Measurements from ENCODE around the gene RNF225. TPM values are rescaled to one million over a fixed set of nuclear protein-coding genes. Genes with fewer than 3 reads are reported as not detected.

RNF225 gene
- total RNA-seq, 4 donors from 2014 or later, result 0.33 TPM; not detected in 3

DNA sequence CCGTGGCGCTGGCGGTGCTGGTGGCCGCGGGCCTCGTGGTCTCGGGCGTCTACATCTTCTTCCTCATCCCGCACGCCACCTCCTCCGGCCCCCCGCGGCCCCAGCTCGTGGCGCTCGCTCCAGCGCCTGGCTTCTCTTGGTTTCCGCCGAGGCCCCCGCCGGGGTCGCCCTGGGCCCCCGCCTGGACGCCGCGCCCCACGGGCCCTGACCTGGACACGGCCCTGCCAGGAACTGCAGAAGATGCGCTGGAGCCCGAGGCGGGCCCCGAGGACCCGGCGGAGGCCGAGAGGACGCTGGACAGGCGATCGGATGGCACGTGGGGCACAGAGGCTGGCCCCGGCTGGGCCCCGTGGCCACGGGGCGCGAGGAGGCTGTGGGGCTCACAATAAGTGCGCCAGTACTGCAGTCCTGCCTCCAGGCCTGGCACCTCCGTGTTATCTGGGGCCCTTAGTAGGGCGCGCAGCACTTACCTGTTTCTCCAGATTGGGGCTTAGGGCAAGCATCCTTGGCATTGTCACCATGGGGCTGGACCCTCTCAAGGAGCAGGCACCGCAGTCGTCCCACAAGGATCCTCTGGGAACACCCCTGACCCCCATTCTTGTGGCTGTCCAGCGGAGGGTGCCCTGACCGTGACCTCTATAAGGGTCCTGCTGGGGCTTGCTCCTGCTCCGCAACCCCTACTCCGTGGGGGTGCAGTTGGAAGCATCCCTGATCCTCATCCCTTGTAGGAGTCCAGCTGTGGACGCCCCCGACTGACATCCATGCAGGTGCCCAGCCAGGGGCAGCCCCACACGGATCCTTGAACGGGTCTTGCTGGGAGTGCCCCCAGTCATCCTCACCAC lies 1.5 kb downstream of the RNF225 start:
- peaks cover 9 to 27% of the 10 kb centered on the region in 2 donors for H3K4me1 ChIP-seq
- peaks cover 6% of the 10 kb centered on the region for H3K27me3 ChIP-seq
- peaks cover 20 to 23% of the 10 kb centered on the region in 2 donors for H3K36me3 ChIP-seq
- no peak for DNase-seq
- no peaks in the 10 kb centered on the region for H3K9me3 ChIP-seq
- TF ChIP-seq, protein P1, sequence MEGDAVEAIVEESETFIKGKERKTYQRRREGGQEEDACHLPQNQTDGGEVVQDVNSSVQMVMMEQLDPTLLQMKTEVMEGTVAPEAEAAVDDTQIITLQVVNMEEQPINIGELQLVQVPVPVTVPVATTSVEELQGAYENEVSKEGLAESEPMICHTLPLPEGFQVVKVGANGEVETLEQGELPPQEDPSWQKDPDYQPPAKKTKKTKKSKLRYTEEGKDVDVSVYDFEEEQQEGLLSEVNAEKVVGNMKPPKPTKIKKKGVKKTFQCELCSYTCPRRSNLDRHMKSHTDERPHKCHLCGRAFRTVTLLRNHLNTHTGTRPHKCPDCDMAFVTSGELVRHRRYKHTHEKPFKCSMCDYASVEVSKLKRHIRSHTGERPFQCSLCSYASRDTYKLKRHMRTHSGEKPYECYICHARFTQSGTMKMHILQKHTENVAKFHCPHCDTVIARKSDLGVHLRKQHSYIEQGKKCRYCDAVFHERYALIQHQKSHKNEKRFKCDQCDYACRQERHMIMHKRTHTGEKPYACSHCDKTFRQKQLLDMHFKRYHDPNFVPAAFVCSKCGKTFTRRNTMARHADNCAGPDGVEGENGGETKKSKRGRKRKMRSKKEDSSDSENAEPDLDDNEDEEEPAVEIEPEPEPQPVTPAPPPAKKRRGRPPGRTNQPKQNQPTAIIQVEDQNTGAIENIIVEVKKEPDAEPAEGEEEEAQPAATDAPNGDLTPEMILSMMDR (IDR thresholded peaks at IDR 0.05), result no peak
- TF ChIP-seq POLR2A (IDR thresholded peaks at IDR 0.05), result no peak
- no peak overlapping the region for H3K27ac ChIP-seq
- H3K4me3 ChIP-seq (replicated peaks in 1 of 3), result no peak overlapping the region
- 38 to 65% methylated on average over 8 to 20 of the region's 58 CpGs for WGBS, 2 donors
- intact Hi-C loops (cut with DNase I), result no loop called here

DNA sequence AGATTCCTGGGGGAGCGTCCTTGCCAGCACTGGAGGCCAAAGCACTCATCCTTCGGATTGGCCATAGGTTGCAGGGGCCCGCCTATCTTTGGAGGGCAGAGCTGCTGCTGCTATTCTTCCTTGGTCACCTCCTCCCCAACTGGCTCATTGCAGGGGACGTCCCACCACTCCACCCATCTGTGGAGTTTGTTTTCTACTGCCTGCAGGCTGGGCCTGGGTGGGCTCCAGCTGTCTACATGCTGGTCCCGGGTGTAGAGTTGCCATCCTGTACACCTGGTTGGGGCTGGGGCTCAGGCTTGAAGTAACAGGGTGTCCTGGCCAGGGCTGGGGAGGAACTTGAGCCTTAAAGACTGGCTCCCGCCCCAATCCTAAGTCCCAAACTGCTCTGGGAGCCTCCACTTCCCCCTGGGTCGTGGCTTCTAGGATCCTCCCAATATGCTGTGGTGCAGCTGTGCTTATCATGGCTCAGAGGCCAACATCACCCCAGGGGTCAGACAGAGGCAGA lies 2.1 kb downstream of the RNF225 start:
- no peak for TF ChIP-seq POLR2A (IDR thresholded peaks at IDR 0.05)
- TF ChIP-seq, protein P1 (IDR thresholded peaks at IDR 0.05), result no peak
- Histone ChIP-seq H3K27me3 (peaks cover 6% of the 10 kb centered on the region), H3K36me3 (peaks cover 20 to 23% of the 10 kb centered on the region in 2 donors), H3K9me3 (no peaks in the 10 kb centered on the region), H3K27ac (no peak overlapping the region), H3K4me1 (peaks cover 13 to 31% of the 10 kb centered on the region in 2 donors), H3K4me3 (replicated peaks in 1 of 3) (no peak overlapping the region)
- 65 to 86% methylated on average over 2 to 4 of the region's 7 CpGs for WGBS, 2 donors
- DNase-seq, result no peak
- intact Hi-C loops (cut with DNase I), result no loop called here

- Histone ChIP-seq H3K27me3 (peaks cover 6% of the 10 kb centered on the region), H3K9me3 (no peaks in the 10 kb centered on the region), H3K4me3 (replicated peaks in 1 of 3) (no peak overlapping the region), H3K36me3 (peaks cover 16 to 19% of the 10 kb centered on the region in 2 donors), H3K27ac (no peak overlapping the region), H3K4me1 (peaks cover 13 to 31% of the 10 kb centered on the region in 2 donors)
- TF ChIP-seq POLR2A (IDR thresholded peaks at IDR 0.05), result no peak
- WGBS, 2 donors, result 85 to 92% methylated on average over 4 of the region's 4 CpGs
- intact Hi-C loops (cut with DNase I), result no loop called here
- no peak for DNase-seq
Measured at GRCh38 chr19:58398087-58398486, 2.6 kb downstream of the RNF225 start.

GRCh38 chr19:58398545-58398944 lies 3.1 kb downstream of the RNF225 start:
- Histone ChIP-seq H3K4me3 (replicated peaks in 1 of 3) (no peak overlapping the region), H3K4me1 (peaks cover 13 to 31% of the 10 kb centered on the region in 2 donors), H3K27ac (no peak overlapping the region), H3K36me3 (peaks cover 11 to 14% of the 10 kb centered on the region in 2 donors), H3K27me3 (peaks cover 6% of the 10 kb centered on the region), H3K9me3 (no peaks in the 10 kb centered on the region)
- TF ChIP-seq POLR2A (IDR thresholded peaks at IDR 0.05), result no peak
- TF ChIP-seq, protein P1 (IDR thresholded peaks at IDR 0.05), result no peak
- 91 to 95% methylated on average over 6 of the region's 6 CpGs for WGBS, 2 donors
- intact Hi-C loops (cut with DNase I), result no loop called here
- no peak for DNase-seq

GRCh38 chr19:58399903-58400302 lies 4.4 kb downstream of the RNF225 start:
- Histone ChIP-seq H3K4me3 (replicated peaks in 1 of 3) (no peak overlapping the region), H3K9me3 (no peaks in the 10 kb centered on the region), H3K27ac (no peak overlapping the region), H3K27me3 (peaks cover 6% of the 10 kb centered on the region), H3K36me3 (peaks cover 0 to under 1% of the 10 kb centered on the region in 2 donors), H3K4me1 (peaks cover 13 to 31% of the 10 kb centered on the region in 2 donors)
- DNase-seq, result no peak
- 100% methylated on average over 3 of the region's 3 CpGs; no CpG with 5 or more reads in 1 of the 2 donors for WGBS, 2 donors
- TF ChIP-seq, protein P1 (IDR thresholded peaks at IDR 0.05), result no peak
- TF ChIP-seq POLR2A (IDR thresholded peaks at IDR 0.05), result no peak
- intact Hi-C loops (cut with DNase I), result no loop called here

Measured in thyroid gland (tissue), 4 donors.